K562 (cell line): Measurements from ENCODE around the gene CCDC32. TPM values are rescaled to one million over a fixed set of nuclear protein-coding genes. Genes with fewer than 3 reads are reported as not detected.

Source experiments
- COPS2 ChIP-seq: fragments of 450-650 bp; conservative IDR thresholded peaks from 2 replicates; pipeline ENCODE4 v1.6.1; 2016; ENCODE audit warnings: mild to moderate bottlenecking, moderate library complexity
- ELF1 ChIP-seq: fragments of 200-800 bp; sonication (Bioruptor generic); IDR thresholded peaks from 2 replicates; pipeline ENCODE4 v1.6.1; 2016; ENCODE audit warnings: missing genetic modification characterization, missing compliant biosample characterization
- EP400 ChIP-seq: fragments of 450-650 bp; IDR thresholded peaks from 2 replicates; pipeline ENCODE4 v1.6.1; 2017; ENCODE audit warnings: antibody characterized with exemption, mild to moderate bottlenecking, moderate library complexity
- HDAC2 ChIP-seq: fragments of 450-650 bp; IDR thresholded peaks from 2 replicates; pipeline ENCODE4 v1.6.1; 2016; ENCODE audit warnings: mild to moderate bottlenecking
- MBD1 ChIP-seq: fragments of 250-450 bp; sonication (Bioruptor Pico); IDR thresholded peaks from 2 replicates; pipeline ENCODE4 v1.8.0; 2022; ENCODE audit warnings: inconsistent platforms
- PHF21A ChIP-seq: fragments of 450-650 bp; IDR thresholded peaks from 2 replicates; pipeline ENCODE4 v1.6.1; 2017; ENCODE audit warnings: low read depth, borderline replicate concordance
- RNF2 ChIP-seq: sonication (generic); IDR thresholded peaks from 2 replicates; pipeline ENCODE4 v1.6.1; 2016
- ZNF395 ChIP-seq: fragments of 200-800 bp; sonication (Bioruptor generic); IDR thresholded peaks from 2 replicates; pipeline ENCODE4 v1.6.1; 2017; ENCODE audit warnings: missing genetic modification characterization, missing compliant biosample characterization
- ZNF511 ChIP-seq: sonication (generic); formaldehyde crosslinking; IDR thresholded peaks from 2 replicates; pipeline ENCODE4 v1.8.0; 2022; ENCODE audit warnings: mild to moderate bottlenecking, missing genetic modification reagents
- ZNF778 ChIP-seq: fragments of 450-650 bp; formaldehyde crosslinking; IDR thresholded peaks from 2 replicates; pipeline ENCODE4 v1.4.0; 2020; ENCODE audit warnings: mild to moderate bottlenecking, moderate library complexity
- polyA plus RNA-seq, 8 experiments: library from polyadenylated mRNA; depleted of rRNA in 4 of 8; stranded (reverse) in 5 of 8; unstranded in 3 of 8; fragments of >200 nt; fragmentation: Nextera tagmentation in 2 of 8; fragmentation: Illumina TruSeq in 1 of 8; extraction: Ambion mirVana in 2 of 8; extraction: Trizol in 1 of 8; gene quantifications; 2 replicates each; pipeline versions ENCODE4 v1.2.1 to v1.2.3, GENCODE V29; 2011 to 2014; ENCODE audit warnings: inconsistent platforms in 1 of 8, missing spikeins in 1 of 8
- total RNA-seq, 7 experiments: library from RNA; depleted of rRNA in 6 of 7; stranded (reverse); fragments of >200 nt in 6 of 7; fragmentation: Illumina TruSeq in 2 of 7; extraction: Trizol in 2 of 7; gene quantifications; 2 replicates each; pipeline versions ENCODE4 v1.2.1 to v1.2.3, GENCODE V29; 2011 to 2021; ENCODE audit warnings: low replicate concordance in 1 of 7
- TF ChIP-seq, protein P1 (sequence below): sonication (generic); formaldehyde crosslinking; IDR thresholded peaks from 2 replicates; pipeline ENCODE4 v1.8.1; 2023; ENCODE audit warnings: mild to moderate bottlenecking, missing genetic modification reagents
- TF ChIP-seq, protein P2 (sequence below), 3 experiments: fragments of 200-800 bp in 1 of 3; sonication (Bioruptor generic) in 1 of 3; sonication (generic) in 1 of 3; formaldehyde crosslinking in 1 of 3; IDR thresholded peaks; 2 replicates each; pipeline versions ENCODE4 v1.6.1 to v1.8.0; 2016 to 2022; ENCODE audit warnings: mild to moderate bottlenecking in 2 of 3, missing compliant biosample characterization in 2 of 3, missing genetic modification characterization in 2 of 3, missing genetic modification reagents in 1 of 3
- TF ChIP-seq, protein P3 (sequence below), 2 experiments: fragments of 450-650 bp; IDR thresholded peaks; 2 replicates each; pipeline ENCODE4 v1.6.1; 2016
- TF ChIP-seq, protein P4 (sequence below): fragments of 450-650 bp; IDR thresholded peaks from 2 replicates; pipeline ENCODE4 v1.6.1; 2016; ENCODE audit warnings: antibody characterized with exemption

The CCDC32 gene
- total and polyA plus RNA-seq, 9 of the 15 experiments (the other 6 are each of a cell fraction or from before 2014, with no cell fraction given), result 22.2 to 94.8 (median 37.1) TPM

DNA sequence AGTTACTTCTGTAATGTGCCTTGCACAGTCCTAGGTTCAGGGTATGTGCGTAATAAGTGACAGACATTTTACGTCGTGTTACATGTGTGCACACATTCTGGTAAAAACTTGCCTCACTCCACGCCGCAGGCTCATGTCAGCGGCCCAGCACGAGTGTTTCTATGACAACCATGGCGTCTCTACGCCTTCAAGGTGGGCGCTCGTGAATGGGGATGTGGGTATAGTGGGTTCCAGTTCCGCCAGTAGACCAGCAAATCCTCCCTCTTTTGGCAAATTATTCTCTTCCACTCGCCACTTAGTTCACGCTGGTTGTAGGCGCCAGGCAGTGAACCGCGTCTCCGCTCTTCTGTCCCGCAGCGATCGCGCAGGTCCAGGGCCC, 53.8 kb downstream of the CCDC32 start (continued):
- TF ChIP-seq, protein P1, sequence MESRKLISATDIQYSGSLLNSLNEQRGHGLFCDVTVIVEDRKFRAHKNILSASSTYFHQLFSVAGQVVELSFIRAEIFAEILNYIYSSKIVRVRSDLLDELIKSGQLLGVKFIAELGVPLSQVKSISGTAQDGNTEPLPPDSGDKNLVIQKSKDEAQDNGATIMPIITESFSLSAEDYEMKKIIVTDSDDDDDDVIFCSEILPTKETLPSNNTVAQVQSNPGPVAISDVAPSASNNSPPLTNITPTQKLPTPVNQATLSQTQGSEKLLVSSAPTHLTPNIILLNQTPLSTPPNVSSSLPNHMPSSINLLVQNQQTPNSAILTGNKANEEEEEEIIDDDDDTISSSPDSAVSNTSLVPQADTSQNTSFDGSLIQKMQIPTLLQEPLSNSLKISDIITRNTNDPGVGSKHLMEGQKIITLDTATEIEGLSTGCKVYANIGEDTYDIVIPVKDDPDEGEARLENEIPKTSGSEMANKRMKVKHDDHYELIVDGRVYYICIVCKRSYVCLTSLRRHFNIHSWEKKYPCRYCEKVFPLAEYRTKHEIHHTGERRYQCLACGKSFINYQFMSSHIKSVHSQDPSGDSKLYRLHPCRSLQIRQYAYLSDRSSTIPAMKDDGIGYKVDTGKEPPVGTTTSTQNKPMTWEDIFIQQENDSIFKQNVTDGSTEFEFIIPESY, result peak; percentile 95
- TF ChIP-seq ZNF395 (0 out of 2 replicates have a peak, but pooled peaks have one; percentile 8), ELF1 (tag) (no peak), EP400 (no peak), ZNF511 (0 out of 2 replicates have a peak, but pooled peaks have one; percentile 1), HDAC2 (0 out of 2 replicates have a peak, but pooled peaks have one; percentile 20), COPS2 (no peak), PHF21A (no peak), ZNF778 (CRISPR knock-in tag) (no peak), MBD1 (0 out of 2 replicates have a peak, but pooled peaks have one; percentile 51), RNF2 (no peak)
- TF ChIP-seq, protein P2, sequence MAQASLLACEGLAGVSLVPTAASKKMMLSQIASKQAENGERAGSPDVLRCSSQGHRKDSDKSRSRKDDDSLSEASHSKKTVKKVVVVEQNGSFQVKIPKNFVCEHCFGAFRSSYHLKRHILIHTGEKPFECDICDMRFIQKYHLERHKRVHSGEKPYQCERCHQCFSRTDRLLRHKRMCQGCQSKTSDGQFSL (CRISPR knock-in tag; IDR thresholded peaks at IDR 0.05), result no peak
- TF ChIP-seq, protein P2 (tag; IDR thresholded peaks at IDR 0.05), result no peak
- TF ChIP-seq, protein P3, sequence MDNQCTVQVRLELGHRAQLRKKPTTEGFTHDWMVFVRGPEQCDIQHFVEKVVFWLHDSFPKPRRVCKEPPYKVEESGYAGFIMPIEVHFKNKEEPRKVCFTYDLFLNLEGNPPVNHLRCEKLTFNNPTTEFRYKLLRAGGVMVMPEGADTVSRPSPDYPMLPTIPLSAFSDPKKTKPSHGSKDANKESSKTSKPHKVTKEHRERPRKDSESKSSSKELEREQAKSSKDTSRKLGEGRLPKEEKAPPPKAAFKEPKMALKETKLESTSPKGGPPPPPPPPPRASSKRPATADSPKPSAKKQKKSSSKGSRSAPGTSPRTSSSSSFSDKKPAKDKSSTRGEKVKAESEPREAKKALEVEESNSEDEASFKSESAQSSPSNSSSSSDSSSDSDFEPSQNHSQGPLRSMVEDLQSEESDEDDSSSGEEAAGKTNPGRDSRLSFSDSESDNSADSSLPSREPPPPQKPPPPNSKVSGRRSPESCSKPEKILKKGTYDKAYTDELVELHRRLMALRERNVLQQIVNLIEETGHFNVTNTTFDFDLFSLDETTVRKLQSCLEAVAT (IDR thresholded peaks at IDR 0.05), result peak in 1 of 2 experiments; percentile 78; a peak in 2 of 4 replicates
- TF ChIP-seq, protein P4, sequence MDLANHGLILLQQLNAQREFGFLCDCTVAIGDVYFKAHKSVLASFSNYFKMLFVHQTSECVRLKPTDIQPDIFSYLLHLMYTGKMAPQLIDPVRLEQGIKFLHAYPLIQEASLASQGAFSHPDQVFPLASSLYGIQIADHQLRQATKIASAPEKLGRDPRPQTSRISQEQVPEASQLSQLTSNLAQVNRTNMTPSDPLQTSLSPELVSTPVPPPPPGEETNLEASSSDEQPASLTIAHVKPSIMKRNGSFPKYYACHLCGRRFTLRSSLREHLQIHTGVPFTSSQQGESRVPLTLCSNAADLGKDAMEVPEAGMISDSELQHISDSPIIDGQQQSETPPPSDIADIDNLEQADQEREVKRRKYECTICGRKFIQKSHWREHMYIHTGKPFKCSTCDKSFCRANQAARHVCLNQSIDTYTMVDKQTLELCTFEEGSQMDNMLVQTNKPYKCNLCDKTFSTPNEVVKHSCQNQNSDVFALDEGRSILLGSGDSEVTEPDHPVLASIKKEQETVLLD, result 0 out of 2 replicates have a peak, but pooled peaks have one; percentile 25
